Neural cell (in vitro differentiated cells): Measurements from ENCODE around the gene EDARADD.

Source experiments
- CTCF ChIP-seq: fragments of 450-650 bp; IDR thresholded peaks from 2 replicates; pipeline ENCODE4 v1.5.1; 2014; ENCODE audit warnings: antibody characterized with exemption, mild to moderate bottlenecking, moderate library complexity; ENCODE audit not compliant: poor library complexity, severe bottlenecking
- EP300 ChIP-seq: fragments of 450-650 bp; conservative IDR thresholded peaks from 2 replicates; pipeline ENCODE4 v1.6.1; 2014; ENCODE audit warnings: antibody characterized with exemption, mild to moderate bottlenecking, moderate library complexity; ENCODE audit not compliant: poor library complexity, severe bottlenecking
- EZH2 ChIP-seq: fragments of 200-600, 300-800 bp; shearing (Covaris generic), sonication (generic); IDR thresholded peaks from 2 replicates; pipeline ENCODE4 v1.6.1; 2014; ENCODE audit warnings: antibody characterized with exemption, low read length, borderline replicate concordance, mild to moderate bottlenecking; ENCODE audit not compliant: insufficient read depth, poor library complexity, severe bottlenecking
- MXI1 ChIP-seq: fragments of 450-650 bp; conservative IDR thresholded peaks from 2 replicates; pipeline ENCODE4 v1.6.1; 2014; ENCODE audit warnings: antibody characterized with exemption, mild to moderate bottlenecking; ENCODE audit not compliant: poor library complexity, severe bottlenecking
- POLR2AphosphoS5 ChIP-seq: IDR thresholded peaks from 2 replicates; pipeline ENCODE4 v1.6.1; 2012
- RAD21 ChIP-seq: fragments of 450-650 bp; conservative IDR thresholded peaks from 2 replicates; pipeline ENCODE4 v1.6.1; 2014; ENCODE audit warnings: antibody characterized with exemption, mild to moderate bottlenecking, moderate library complexity
- SMC3 ChIP-seq: fragments of 450-650 bp; conservative IDR thresholded peaks from 2 replicates; pipeline ENCODE4 v1.6.1; 2014; ENCODE audit warnings: antibody characterized with exemption, mild to moderate bottlenecking, moderate library complexity; ENCODE audit not compliant: poor library complexity
- TAF1 ChIP-seq: IDR thresholded peaks from 2 replicates; pipeline ENCODE4 v1.6.1; 2012; ENCODE audit warnings: low read depth
- TF ChIP-seq, protein P1 (sequence below): IDR thresholded peaks from 2 replicates; pipeline ENCODE4 v1.6.1; 2012; ENCODE audit warnings: borderline replicate concordance

DNA sequence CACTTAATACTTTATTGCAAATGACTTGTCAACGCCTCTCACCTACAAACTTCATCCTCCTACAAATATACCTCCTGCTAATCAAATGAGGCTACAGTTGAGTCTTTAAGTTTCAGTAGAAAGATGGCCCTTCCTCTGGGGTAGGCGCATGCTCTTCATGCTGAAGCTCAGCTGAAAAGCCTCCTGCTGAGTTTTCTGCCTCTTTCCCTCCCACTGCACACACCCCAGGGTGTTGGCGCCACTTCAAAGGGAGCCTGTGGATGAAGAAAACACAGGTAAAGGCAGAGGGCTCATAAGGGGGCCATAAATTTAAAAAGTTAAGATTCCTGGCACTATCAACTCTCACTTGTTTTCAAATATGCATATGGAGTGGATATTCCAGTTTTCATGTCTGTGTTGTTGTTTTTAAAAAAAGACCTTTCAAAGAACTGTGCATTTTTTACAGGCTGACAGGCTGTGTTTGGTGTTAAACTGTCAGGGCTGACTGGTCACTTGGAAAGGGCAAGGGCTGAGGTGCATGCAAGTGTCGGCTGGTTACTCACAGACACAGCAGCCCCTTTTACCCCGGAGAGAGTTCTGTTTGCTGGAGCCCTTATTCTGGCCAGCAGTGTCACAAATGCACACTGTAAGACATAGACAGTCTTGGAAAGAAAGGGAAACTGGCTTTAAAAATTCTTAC is 86.8 kb downstream of the EDARADD start:
- TF ChIP-seq TAF1 (no peak), EZH2 (no peak), CTCF (no peak), SMC3 (no peak), POLR2AphosphoS5 (no peak), RAD21 (no peak), MXI1 (no peak), EP300 (no peak)
- TF ChIP-seq, protein P1, sequence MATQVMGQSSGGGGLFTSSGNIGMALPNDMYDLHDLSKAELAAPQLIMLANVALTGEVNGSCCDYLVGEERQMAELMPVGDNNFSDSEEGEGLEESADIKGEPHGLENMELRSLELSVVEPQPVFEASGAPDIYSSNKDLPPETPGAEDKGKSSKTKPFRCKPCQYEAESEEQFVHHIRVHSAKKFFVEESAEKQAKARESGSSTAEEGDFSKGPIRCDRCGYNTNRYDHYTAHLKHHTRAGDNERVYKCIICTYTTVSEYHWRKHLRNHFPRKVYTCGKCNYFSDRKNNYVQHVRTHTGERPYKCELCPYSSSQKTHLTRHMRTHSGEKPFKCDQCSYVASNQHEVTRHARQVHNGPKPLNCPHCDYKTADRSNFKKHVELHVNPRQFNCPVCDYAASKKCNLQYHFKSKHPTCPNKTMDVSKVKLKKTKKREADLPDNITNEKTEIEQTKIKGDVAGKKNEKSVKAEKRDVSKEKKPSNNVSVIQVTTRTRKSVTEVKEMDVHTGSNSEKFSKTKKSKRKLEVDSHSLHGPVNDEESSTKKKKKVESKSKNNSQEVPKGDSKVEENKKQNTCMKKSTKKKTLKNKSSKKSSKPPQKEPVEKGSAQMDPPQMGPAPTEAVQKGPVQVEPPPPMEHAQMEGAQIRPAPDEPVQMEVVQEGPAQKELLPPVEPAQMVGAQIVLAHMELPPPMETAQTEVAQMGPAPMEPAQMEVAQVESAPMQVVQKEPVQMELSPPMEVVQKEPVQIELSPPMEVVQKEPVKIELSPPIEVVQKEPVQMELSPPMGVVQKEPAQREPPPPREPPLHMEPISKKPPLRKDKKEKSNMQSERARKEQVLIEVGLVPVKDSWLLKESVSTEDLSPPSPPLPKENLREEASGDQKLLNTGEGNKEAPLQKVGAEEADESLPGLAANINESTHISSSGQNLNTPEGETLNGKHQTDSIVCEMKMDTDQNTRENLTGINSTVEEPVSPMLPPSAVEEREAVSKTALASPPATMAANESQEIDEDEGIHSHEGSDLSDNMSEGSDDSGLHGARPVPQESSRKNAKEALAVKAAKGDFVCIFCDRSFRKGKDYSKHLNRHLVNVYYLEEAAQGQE: no peak
